Measurements from ENCODE around the gene RPS14. TPM values are rescaled to one million over a fixed set of nuclear protein-coding genes. Genes with fewer than 3 reads are reported as not detected.
"Not testable (repeated sequence)": the region's sequence is repeated elsewhere in the genome, so short reads cannot be mapped to it uniquely, and the experiment has no call there.

The RPS14 gene
- total and polyA plus RNA-seq, 2 donors from 2014 or later: 1,504 to 1,994 TPM

DNA sequence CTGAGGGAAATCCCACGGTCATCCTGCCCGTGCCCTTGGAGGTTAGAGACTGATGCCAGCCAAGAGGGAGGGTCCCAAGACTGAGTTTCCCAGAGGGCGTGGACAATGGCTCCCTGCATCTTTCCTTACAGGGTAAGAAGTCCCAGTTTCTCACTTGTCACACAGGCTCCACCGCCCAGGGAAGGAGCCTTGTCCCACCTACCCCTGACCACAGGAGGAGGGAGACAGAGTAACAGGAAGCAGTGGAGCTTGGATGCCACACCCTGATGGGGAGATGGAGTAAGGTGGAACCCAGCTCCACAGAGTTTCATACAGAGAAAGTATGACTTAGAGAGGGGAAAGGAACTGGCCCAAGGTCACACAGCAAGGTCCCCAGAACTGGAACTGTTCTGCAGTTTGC lies 27.5 kb downstream of the RPS14 start:
- H3K36me3 ChIP-seq (ENCODE audit: control insufficient read depth in 2 of 3, insufficient read depth in 3 of 3, low read length in 3 of 3): no peaks in the 10 kb centered on the region
- FAIRE-seq (no peak), DNase-seq (no peak)
- intact Hi-C loops (cut with DNase I): no loop called here
- no peaks in the 10 kb centered on the region for H3K4me1 ChIP-seq (ENCODE audit: control insufficient read depth in 2 of 3, insufficient read depth in 2 of 3, low read depth in 1 of 3, low read length in 3 of 3)
- H3K9ac ChIP-seq (ENCODE audit: low read length in 3 of 3): no peak overlapping the region
- H3K27ac ChIP-seq (ENCODE audit: low read depth in 2 of 2, low read length in 2 of 2): no peak overlapping the region
- no peak overlapping the region for H3K4me3 ChIP-seq (ENCODE audit: low read length in 3 of 3)
- no peaks in the 10 kb centered on the region for H3K9me3 ChIP-seq (ENCODE audit: control insufficient read depth in 2 of 3, insufficient read depth in 1 of 3, low read length in 3 of 3)
- no peak for TF ChIP-seq CTCF (IDR thresholded peaks at IDR 0.05; ENCODE audit: borderline replicate concordance, extremely low read depth, insufficient read depth)
- no peaks in the 10 kb centered on the region for H3K27me3 ChIP-seq (ENCODE audit: control insufficient read depth, insufficient read depth, low read length)

GRCh38 chr5:150419630-150420270 lies 29.8 kb downstream of the RPS14 start:
- Histone ChIP-seq H3K4me1 (ENCODE audit: control insufficient read depth in 2 of 3, insufficient read depth in 2 of 3, low read depth in 1 of 3, low read length in 3 of 3) (no peaks in the 10 kb centered on the region), H3K27me3 (ENCODE audit: control insufficient read depth, insufficient read depth, low read length) (no peaks in the 10 kb centered on the region), H3K9me3 (ENCODE audit: control insufficient read depth in 2 of 3, insufficient read depth in 1 of 3, low read length in 3 of 3) (no peaks in the 10 kb centered on the region), H3K4me3 (ENCODE audit: low read length in 3 of 3) (no peak overlapping the region), H3K9ac (ENCODE audit: low read length in 3 of 3) (no peak overlapping the region), H3K36me3 (ENCODE audit: control insufficient read depth in 2 of 3, insufficient read depth in 3 of 3, low read length in 3 of 3) (no peaks in the 10 kb centered on the region), H3K27ac (ENCODE audit: low read depth in 2 of 2, low read length in 2 of 2) (no peak overlapping the region)
- intact Hi-C loops (cut with DNase I): no loop called here
- DNase-seq (no peak), FAIRE-seq (no peak)
- TF ChIP-seq CTCF (IDR thresholded peaks at IDR 0.05; ENCODE audit: borderline replicate concordance, extremely low read depth, insufficient read depth): no peak

GRCh38 chr5:150413902-150414790 lies 35.4 kb downstream of the RPS14 start:
- H3K36me3 ChIP-seq (ENCODE audit: control insufficient read depth in 2 of 3, insufficient read depth in 3 of 3, low read length in 3 of 3); intact Hi-C loops (cut with DNase I); FAIRE-seq; DNase-seq; H3K27me3 ChIP-seq (ENCODE audit: control insufficient read depth, insufficient read depth, low read length); H3K4me3 ChIP-seq (ENCODE audit: low read length in 3 of 3); H3K9me3 ChIP-seq (ENCODE audit: control insufficient read depth in 2 of 3, insufficient read depth in 1 of 3, low read length in 3 of 3): not testable (repeated sequence)
- Histone ChIP-seq H3K4me1 (ENCODE audit: control insufficient read depth in 2 of 3, insufficient read depth in 2 of 3, low read depth in 1 of 3, low read length in 3 of 3) (peaks cover 0 to 24% (median 17%) of the 10 kb centered on the region in 3 donors), H3K27ac (ENCODE audit: low read depth in 2 of 2, low read length in 2 of 2) (peak overlapping the region; percentile 81 to 98), H3K9ac (ENCODE audit: low read length in 3 of 3) (peak overlapping the region in 1 of 3 donors; percentile 53)
